ENCODE measurements around the gene FBRSL1.

The FBRSL1 gene

GRCh38 chr12:132479291-132479690 is 10.7 kb upstream of the FBRSL1 start:
- no peak overlapping the region for H3K4me3 ChIP-seq (ENCODE audit: low read depth, low read length)
- TF ChIP-seq CTCF (IDR thresholded peaks at IDR 0.05; ENCODE audit: low read depth, low read length, missing control alignments) = no peak
- in situ Hi-C loops (cut with HindIII; ENCODE audit: low sequenced_read_pairs) = no loop called here
- DNase-seq (ENCODE audit: low read depth) = no peak

- TF ChIP-seq CTCF (IDR thresholded peaks at IDR 0.05; ENCODE audit: low read depth, low read length, missing control alignments) = no peak
- in situ Hi-C loops (cut with HindIII; ENCODE audit: low sequenced_read_pairs) = no loop called here
- H3K4me3 ChIP-seq (ENCODE audit: low read depth, low read length) = no peak overlapping the region
- no peak for DNase-seq (ENCODE audit: low read depth)
Observed at GRCh38 chr12:132479938-132480622, 9.9 kb upstream of the FBRSL1 start.

GRCh38 chr12:132480623-132481132 is 9.3 kb upstream of the FBRSL1 start:
- no peak overlapping the region for H3K4me3 ChIP-seq (ENCODE audit: low read depth, low read length)
- in situ Hi-C loops (cut with HindIII; ENCODE audit: low sequenced_read_pairs) = no loop called here
- no peak for TF ChIP-seq CTCF (IDR thresholded peaks at IDR 0.05; ENCODE audit: low read depth, low read length, missing control alignments)
- DNase-seq (ENCODE audit: low read depth) = no peak

GRCh38 chr12:132481345-132481744 is 8.6 kb upstream of the FBRSL1 start:
- TF ChIP-seq CTCF (IDR thresholded peaks at IDR 0.05; ENCODE audit: low read depth, low read length, missing control alignments) = no peak
- DNase-seq (ENCODE audit: low read depth) = no peak
- in situ Hi-C loops (cut with HindIII; ENCODE audit: low sequenced_read_pairs) = no loop called here
- H3K4me3 ChIP-seq (ENCODE audit: low read depth, low read length) = no peak overlapping the region

GRCh38 chr12:132481771-132482745 is 7.9 kb upstream of the FBRSL1 start:
- in situ Hi-C loops (cut with HindIII; ENCODE audit: low sequenced_read_pairs) = no loop called here
- TF ChIP-seq CTCF (IDR thresholded peaks at IDR 0.05; ENCODE audit: low read depth, low read length, missing control alignments) = no peak
- DNase-seq (ENCODE audit: low read depth) = no peak
- H3K4me3 ChIP-seq (ENCODE audit: low read depth, low read length) = no peak overlapping the region

GRCh38 chr12:132482771-132483170 is 7.2 kb upstream of the FBRSL1 start:
- in situ Hi-C loops (cut with HindIII; ENCODE audit: low sequenced_read_pairs) = no loop called here

More at GRCh38 chr12:132482771-132483170, 7.2 kb upstream of the FBRSL1 start:
- no peak for DNase-seq (ENCODE audit: low read depth)
- TF ChIP-seq CTCF (IDR thresholded peaks at IDR 0.05; ENCODE audit: low read depth, low read length, missing control alignments) = no peak
- H3K4me3 ChIP-seq (ENCODE audit: low read depth, low read length) = no peak overlapping the region

Data from astrocyte of the cerebellum (primary cell).